ENCODE data around the gene CD79B.
"Not testable (repeated sequence)": the region's sequence is repeated elsewhere in the genome, so short reads cannot be mapped to it uniquely, and the experiment has no call there.

CD79B gene

DNA sequence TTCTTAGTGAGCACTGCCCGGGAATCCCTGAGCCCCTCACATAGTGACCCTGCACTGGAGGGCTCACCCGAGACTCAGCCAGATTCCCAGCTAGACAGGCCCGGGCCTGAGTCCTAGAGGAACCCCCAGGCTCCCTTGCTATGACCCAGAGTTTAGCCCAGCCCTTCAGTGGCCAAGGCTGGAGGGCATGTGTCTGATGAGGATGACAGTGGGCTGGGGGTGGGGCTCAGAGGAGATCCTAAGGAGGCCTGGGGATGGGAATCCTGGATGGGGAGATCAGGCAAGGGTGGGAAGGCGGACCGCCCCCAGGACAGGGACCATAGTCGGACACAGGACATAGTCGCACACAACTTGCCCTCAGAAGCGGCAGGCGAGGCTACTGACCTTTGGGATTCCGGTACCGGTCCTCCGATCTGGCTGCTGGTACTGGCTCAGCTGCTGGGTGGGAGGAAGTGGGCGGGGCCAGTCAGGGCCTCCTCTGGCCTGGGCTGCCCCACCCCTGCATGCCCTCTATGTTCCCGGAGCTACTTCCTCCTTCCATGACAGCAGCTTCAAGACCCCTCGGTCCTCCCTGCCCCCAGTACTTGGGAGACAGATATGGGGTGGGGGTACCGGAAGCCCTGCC lies 1.1 kb downstream of the CD79B start:
- DNase-seq = peak; percentile 71 to 73

DNA sequence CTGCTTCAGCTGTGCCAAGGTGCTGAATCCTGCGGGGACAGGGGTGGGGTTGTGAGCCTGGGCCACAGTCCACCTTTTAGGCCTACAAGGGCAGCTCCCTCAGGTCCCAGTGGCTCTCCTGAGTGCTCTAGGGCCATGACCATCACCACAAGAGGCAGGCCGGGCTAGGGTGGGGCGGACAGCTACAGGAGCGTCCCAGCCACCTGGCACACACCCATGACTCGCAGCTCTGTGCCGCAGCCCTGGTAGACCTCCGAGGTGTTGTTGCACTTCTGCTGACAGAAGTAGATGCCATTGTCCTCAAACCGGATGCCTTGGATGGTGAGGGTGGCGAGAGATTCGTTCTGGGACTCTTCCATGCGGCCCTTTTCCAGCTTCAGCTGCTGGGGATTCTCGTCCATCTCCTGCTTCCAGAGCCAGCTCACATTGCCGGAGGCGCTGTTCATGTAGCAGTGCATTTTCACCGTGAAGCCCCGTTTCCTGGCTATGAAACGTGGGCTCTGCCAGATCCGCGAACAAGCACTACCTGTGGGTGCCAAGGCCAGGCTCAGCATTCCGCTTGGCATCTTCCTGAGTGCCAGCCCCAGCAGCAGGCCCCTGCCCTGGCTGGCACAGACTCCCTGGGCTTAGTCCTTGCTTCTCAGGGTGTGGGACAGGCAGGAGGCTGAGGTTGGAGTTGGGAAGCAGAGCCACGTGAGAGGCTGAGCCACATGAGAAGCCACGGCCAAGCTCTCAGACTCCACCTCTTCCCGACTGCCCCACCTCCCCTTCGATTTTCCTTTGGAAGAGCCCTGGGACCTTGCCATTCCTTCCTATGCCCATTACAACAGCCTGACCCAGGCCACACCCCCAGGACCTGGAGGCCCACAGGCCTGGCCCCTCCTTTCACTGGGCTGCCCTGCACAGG lies 2.0 kb downstream of the CD79B start:
- DNase-seq = no peak

DNA sequence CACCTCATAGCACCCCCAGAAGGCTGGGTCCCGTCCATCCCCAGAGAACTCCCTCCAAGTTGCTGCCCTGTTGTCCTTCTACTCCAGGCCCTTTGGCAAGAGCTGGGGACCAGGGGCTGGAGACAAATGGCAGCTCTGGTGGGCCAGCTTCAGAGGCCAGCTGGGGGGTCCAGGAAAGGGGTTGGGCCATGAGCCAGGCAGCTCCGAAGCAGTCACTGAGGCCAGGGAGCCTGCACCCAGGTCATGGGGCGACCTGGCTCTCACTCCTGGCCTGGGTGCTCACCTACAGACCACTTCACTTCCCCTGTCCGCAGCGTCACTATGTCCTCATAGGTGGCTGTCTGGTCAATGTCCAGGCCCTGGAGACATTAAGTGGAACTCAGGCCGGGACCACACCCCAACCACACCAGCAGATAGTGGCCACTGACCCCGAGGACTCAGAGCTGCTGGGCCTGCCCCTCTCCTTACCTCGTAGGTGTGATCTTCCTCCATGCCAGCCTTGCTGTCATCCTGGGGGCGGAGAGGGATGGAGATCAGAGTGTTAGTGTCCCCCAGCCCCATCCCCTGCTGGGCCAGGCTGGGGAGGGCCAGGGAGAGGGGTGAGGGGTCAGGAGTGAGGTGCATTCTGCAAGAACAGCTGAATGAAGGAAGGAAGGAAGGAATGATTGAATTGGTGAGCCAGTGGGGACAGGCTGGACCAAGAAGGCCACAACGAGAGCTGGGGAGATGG lies 3.0 kb downstream of the CD79B start:
- no peak for DNase-seq

GRCh38 chr17:63928172-63928666 lies 3.9 kb downstream of the CD79B start:
- no peak for DNase-seq

DNA sequence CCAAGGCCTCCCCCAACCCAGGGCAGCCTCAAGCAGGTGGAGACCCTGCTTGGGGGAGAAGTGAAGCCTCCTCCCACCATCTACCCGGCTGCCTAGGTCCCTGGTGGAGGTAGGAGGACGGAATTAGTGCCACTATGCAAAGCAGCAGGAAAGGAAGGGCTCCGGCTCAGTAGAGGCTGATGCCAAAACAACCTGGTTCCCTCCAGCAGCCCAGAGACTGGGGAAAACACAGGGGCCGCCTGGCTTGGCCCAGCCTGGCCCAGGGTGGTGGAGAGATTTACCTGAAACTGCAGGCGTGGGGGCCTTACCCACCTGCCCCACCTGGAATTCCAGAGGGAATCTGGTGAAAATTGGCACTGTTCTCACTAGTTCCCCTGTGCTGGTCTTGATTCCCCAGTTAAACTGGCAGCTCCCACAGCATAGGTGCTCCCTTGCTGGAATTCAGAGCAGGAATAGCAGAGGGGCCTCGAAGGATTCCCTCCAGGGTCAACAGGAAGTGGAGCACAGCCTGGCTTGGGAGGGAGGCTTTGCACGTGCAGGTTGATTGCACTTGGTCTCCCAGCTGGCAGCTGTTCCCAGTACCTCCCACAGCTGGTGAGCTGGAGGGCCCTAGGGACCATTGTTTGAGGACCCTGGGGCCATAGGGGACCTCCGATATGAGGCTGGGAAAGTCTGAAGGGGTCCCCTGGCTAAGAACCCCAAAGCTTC lies 4.5 kb downstream of the CD79B start:
- no peak for DNase-seq

DNA sequence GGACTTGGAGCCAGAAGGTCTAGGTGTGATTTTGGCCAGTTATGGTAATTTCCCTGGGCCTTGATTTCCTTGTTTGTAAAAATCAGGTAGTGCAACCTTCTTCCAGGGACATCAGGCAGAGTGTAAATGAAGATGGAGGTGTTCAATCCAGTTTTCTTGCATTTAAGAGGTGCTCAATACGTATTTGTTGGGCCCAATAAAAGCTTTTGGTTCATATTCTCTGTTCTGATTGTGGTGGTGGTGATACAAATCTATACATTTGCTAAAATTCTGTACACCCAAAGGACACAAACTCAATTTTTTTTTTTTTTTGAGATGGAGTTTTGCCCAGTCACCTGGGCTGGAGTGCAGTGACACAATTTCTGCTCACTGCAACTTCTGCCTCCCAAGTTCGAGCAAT lies 6.0 kb downstream of the CD79B start:
- no peak for DNase-seq

DNA sequence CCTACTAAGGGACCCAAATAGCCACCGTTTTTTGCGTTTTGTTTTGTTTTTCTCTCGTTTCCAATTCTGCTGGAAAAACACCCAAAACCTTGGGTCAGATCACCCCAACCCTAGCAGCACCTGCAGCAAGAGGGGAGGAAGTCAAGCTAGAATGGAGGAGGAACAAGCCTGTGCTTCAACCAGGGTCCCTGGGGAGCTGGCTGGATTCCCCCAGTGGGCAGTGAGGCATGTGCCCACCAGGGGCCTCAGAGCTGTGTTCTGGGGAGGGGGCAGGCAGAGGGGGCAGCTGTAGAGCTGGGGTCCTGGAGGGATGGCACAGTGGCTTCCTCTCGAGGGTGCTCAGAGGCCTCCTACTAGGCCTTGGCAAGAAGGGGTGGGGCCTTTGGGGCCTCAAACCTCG lies 6.5 kb downstream of the CD79B start:
- peak in 1 of 2 donors; percentile 70 for DNase-seq

- peak in 1 of 2 donors; percentile 35 for DNase-seq
These were observed 9.7 kb downstream of the CD79B start for GRCh38 chr17:63922402-63922801.

DNA sequence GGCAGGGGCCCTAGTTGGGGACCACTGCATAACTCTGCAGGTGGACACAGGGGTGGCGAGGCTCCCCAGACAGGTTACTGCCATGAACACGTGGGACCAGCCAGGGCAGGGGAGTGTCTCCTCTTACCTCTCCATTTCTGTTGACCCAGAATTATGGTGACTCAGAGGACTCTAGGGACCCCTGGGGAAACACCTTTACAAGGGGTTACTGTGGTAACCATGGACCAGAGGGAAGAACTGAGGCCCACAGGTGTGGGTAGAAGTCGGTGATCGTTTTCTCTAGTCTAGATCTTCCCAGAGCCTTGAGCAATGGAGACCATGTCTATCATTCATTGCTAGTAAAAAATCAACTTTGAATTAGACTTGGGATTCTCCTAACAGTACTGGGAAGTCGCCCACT lies 11.4 kb downstream of the CD79B start:
- peak in 1 of 2 donors; percentile 27 for DNase-seq

DNA sequence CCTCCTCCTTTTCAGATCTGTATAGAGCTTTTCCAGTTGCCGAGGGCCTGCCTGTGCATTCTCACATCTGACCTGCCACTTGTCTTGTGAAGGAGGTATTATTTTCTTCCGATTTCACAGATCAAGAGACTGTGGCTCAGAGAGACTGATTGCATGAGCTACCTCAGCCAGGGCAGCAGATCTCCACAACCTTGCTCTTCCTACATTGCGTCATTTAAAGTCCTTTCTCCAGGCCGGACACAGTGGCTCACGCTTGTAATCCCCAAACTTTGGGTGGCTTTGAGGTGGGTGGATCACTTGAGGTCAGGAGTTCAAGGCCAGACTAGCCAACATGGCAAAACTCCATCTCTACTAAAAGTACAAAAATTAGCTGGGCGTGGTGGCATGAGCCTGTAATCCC lies 12.1 kb downstream of the CD79B start:
- DNase-seq = not testable (repeated sequence)

GRCh38 chr17:63919311-63919723 lies 12.8 kb downstream of the CD79B start:
- peak; percentile 83 to 84 for DNase-seq

GRCh38 chr17:63918789-63919305 lies 13.3 kb downstream of the CD79B start, which contains the start of gene GH1:
Gene GH1 (minus strand): TSS chr17:63918839. CDS start chr17:63918776, 63 bp downstream.
- not testable (repeated sequence) for DNase-seq

GRCh38 chr17:63918305-63918704 lies 13.8 kb downstream of the CD79B start:
- no peak for DNase-seq

DNA sequence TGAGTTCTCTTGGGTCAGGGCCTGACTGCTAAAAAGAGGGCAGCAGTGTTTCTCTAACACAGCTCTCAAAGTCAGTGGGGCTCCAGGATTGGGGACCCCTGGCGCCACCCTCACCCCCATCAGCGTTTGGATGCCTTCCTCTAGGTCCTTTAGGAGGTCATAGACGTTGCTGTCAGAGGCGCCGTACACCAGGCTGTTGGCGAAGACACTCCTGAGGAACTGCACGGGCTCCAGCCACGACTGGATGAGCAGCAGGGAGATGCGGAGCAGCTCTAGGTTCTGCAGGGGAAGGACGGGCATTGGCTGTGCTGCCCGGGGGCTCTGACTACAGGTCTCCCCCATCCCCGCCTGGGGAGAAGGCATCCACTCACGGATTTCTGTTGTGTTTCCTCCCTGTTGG lies 14.5 kb downstream of the CD79B start:
- no peak for DNase-seq

- DNase-seq = not testable (repeated sequence)
These were observed 14.9 kb downstream of the CD79B start for GRCh38 chr17:63917206-63917605.

DNA sequence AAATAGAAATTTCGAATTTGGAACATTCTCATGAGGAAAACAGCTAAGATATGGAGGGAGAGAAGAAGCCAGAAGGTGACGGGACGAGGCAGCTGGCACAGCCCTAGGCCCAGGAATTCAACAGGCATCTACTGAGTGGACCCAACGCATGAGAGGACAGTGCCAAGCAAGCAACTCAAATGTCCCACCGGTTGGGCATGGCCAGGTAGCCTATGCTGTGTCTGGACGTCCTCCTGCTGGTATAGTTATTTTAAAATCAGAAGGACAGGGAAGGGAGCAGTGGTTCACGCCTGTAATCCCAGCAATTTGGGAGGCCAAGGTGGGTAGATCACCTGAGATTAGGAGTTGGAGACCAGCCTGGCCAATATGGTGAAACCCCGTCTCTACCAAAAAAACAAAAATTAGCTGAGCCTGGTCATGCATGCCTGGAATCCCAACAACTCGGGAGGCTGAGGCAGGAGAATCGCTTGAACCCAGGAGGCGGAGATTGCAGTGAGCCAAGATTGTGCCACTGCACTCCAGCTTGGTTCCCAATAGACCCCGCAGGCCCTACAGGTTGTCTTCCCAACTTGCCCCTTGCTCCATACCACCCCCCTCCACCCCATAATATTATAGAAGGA lies 15.5 kb downstream of the CD79B start:
- DNase-seq = no peak

DNA sequence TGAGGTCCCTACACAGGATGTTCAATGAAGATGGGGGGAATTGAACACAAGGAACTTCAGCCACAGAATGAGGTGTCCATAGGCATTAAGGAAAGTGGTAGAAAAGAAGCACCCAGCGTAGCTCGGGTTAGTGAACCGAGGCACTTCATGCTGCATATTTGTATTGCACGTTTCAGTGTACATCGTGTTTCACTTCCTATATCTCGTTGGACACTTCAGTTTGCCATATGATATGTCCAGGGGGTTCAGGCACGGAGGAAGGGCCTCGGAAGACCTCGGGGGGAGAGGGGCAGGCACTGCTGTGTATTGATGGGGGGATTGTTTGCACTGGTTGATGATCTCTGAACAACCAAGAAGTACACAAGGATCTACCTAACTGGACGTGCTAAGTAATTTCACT lies 16.4 kb downstream of the CD79B start:
- not testable (repeated sequence) for DNase-seq

DNA sequence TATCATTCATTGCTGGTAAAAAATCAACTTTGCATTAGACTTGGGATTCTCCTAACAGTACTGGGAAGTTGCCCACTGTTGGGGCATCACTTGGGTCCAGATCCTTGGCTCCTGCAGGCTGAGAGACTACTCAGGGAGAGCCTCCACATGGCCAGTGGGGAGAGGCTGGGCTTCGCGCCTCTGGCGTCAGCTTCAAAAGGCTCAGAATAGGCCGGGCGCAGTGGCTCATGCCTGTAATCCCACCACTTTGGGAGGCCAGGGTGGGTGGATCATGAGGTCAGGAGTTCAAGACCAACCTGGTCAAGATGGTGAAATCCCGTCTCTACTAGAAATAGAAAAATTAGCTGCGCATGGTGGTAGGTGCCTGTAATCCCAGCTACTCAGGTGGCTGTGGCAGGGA lies 17.7 kb downstream of the CD79B start:
- DNase-seq = no peak

GRCh38 chr17:63911657-63912100 lies 20.5 kb downstream of the CD79B start:
- peak; percentile 65 to 66 for DNase-seq

DNA sequence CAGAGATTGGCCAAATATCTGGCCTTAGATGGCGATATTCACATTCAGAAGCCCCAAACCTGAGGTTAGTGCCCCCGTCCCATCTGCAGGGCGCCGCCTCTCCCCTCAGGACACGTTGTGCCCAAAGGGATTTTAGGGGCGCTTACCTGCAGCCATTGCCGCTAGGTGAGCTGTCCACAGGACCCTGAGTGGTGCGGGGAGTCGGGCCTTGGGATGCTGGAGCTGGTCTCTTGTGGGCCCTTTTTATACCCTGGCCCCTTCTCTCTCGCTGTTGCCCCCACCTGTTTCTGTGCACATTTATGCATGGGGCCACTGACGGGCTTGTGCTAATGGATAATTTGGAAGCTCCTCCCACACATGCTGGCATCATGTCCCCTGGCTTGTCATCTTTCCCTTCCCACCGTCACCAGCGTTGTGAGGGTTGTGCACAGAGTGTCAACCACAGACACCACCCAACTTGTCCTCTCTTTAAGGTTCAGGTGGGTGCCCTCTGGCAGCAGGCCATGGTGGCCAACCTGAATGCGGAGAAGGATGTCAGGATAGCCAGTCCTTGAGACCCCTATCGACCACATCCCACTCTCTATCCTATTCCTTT lies 21.0 kb downstream of the CD79B start, which contains the start of gene CSHL1:
TSS of gene CSHL1 (minus strand) at position 218 of the 595 bp plus-strand sequence. CDS start at position 156, 62 bp downstream.
- no peak for DNase-seq

GRCh38 chr17:63910096-63910495 lies 22.0 kb downstream of the CD79B start:
- no peak for DNase-seq
